ENCODE results near the gene FAM110D. TPM values are rescaled to one million over a fixed set of nuclear protein-coding genes. Genes with fewer than 3 reads are reported as not detected.

The FAM110D gene
- total and polyA plus RNA-seq, 2 experiments from 2014 or later = 0.24 to 0.39 TPM

DNA sequence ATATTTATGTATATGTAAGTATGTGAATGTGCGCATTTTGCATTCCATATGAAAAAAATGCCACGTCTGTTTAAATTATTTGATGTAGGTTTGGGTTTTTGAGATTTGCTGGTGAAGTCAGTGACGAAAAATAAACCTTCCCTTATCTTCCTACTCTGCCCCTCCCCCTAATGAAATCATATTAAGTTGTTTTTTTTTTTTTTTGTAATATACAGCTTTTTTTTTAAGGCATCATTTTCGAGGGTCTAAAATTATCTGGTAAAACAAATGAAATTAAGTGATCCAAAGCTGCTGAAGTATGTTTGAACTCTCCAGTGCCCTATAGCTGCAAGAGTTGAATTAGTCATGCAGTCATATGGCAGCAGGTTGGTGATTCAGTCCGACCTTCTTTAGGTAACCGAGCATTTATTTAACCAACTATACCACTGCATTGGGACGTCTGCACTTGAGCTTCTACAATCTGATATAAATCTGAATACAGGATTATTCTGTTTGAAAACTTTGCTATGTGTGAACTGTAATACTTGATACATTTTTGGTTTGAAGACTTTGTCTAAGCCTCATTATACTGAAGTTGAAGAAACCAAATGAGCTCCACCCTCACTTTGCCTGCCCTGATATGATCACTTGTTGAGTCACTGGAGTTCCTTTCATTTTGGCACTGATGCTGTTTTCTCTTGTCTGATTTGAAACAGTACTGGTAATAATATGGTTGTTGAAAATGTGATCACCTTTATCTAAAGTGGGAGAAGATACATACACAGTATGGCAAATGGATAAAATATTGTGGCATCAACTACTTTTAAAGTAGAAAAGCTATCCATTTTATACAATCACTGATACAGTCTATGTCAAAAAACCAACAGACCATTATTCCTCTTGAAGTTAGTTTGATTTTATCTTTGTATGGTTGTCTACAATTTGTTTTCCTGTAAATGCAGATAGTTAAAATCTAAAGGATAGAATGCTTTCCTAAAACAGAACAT lies 35.6 kb upstream of the FAM110D start (continued):
- TF ChIP-seq REST (IDR thresholded peaks at IDR 0.05; ENCODE audit: unreplicated experiment) (no peak), CREB1 (CRISPR knock-in tag; IDR thresholded peaks at IDR 0.05; ENCODE audit: low read depth) (no peak), POLR2AphosphoS5 (IDR thresholded peaks at IDR 0.05; ENCODE audit: low read depth) (no peak), JUNB (IDR thresholded peaks at IDR 0.05; ENCODE audit: unreplicated experiment) (no peak)
- TF ChIP-seq, protein P1, sequence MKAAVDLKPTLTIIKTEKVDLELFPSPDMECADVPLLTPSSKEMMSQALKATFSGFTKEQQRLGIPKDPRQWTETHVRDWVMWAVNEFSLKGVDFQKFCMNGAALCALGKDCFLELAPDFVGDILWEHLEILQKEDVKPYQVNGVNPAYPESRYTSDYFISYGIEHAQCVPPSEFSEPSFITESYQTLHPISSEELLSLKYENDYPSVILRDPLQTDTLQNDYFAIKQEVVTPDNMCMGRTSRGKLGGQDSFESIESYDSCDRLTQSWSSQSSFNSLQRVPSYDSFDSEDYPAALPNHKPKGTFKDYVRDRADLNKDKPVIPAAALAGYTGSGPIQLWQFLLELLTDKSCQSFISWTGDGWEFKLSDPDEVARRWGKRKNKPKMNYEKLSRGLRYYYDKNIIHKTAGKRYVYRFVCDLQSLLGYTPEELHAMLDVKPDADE (IDR thresholded peaks at IDR 0.05) = no peak

- no peak overlapping the region for H2AFZ ChIP-seq
- no peak overlapping the region for H3K4me3 Mint-ChIP-seq
- no peak overlapping the region for H3K4me2 ChIP-seq
- H3F3A ChIP-seq (replicated peaks; ENCODE audit: low read depth) = no peaks in the 10 kb centered on the region
- no peak overlapping the region for H3K4me3 ChIP-seq
- H3K4me1 Mint-ChIP-seq = peaks cover 11% of the 10 kb centered on the region; the same call in 2 of the 3 replicates
- DNase-seq (ENCODE audit: low spot score) (no peak), ATAC-seq (no peak)
- no peaks in the 10 kb centered on the region for H3K4me1 ChIP-seq (ENCODE audit: insufficient read depth)
- H3K36me3 ChIP-seq (ENCODE audit: insufficient read depth) = no peaks in the 10 kb centered on the region
- H3K36me3 Mint-ChIP-seq (ENCODE audit: low read depth) = no peaks in the 10 kb centered on the region
- H3K79me2 ChIP-seq (replicated peaks; ENCODE audit: insufficient read depth) = no peaks in the 10 kb centered on the region
- H3K27me3 ChIP-seq (ENCODE audit: insufficient read depth) = no peaks in the 10 kb centered on the region
- no peaks in the 10 kb centered on the region; the same call in 1 of the 2 replicates for H4K20me1 ChIP-seq (replicated peaks; ENCODE audit: insufficient read depth)
- no peaks in the 10 kb centered on the region for H3K27me3 Mint-ChIP-seq (ENCODE audit: insufficient read depth, low read depth, poor library complexity)
- H3K27ac Mint-ChIP-seq = no peak overlapping the region
- H3K27ac ChIP-seq (ENCODE audit: low read depth) = no peak overlapping the region
- H3K9me3 Mint-ChIP-seq = no peaks in the 10 kb centered on the region
- no peaks in the 10 kb centered on the region for H3K9me2 ChIP-seq (ENCODE audit: insufficient read depth)
- TF ChIP-seq EZH2phosphoT487 (IDR thresholded peaks at IDR 0.05; ENCODE audit: unreplicated experiment) (no peak), EZH2 (IDR thresholded peaks at IDR 0.05; ENCODE audit: low read depth, unreplicated experiment) (no peak), REST (IDR thresholded peaks at IDR 0.05; ENCODE audit: unreplicated experiment) (no peak), NANOG (IDR thresholded peaks at IDR 0.05; ENCODE audit: borderline replicate concordance) (no peak), POLR2AphosphoS5 (IDR thresholded peaks at IDR 0.05; ENCODE audit: low read depth) (no peak), ZNF331 (CRISPR knock-in tag; IDR thresholded peaks at IDR 0.05; ENCODE audit: low read depth) (no peak), ZNF114 (CRISPR knock-in tag; IDR thresholded peaks at IDR 0.05) (no peak)
- TF ChIP-seq, protein P2, sequence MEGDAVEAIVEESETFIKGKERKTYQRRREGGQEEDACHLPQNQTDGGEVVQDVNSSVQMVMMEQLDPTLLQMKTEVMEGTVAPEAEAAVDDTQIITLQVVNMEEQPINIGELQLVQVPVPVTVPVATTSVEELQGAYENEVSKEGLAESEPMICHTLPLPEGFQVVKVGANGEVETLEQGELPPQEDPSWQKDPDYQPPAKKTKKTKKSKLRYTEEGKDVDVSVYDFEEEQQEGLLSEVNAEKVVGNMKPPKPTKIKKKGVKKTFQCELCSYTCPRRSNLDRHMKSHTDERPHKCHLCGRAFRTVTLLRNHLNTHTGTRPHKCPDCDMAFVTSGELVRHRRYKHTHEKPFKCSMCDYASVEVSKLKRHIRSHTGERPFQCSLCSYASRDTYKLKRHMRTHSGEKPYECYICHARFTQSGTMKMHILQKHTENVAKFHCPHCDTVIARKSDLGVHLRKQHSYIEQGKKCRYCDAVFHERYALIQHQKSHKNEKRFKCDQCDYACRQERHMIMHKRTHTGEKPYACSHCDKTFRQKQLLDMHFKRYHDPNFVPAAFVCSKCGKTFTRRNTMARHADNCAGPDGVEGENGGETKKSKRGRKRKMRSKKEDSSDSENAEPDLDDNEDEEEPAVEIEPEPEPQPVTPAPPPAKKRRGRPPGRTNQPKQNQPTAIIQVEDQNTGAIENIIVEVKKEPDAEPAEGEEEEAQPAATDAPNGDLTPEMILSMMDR (conservative IDR thresholded peaks at IDR 0.05; ENCODE audit: low read depth in 2 of 2) = no peak
- TF ChIP-seq, protein P1 (IDR thresholded peaks at IDR 0.05) = no peak
Observed at GRCh38 chr1:26124418-26125331, 34.2 kb upstream of the FAM110D start.
